HepG2 (cell line): ENCODE results near the gene ANKS4B. TPM values are rescaled to one million over a fixed set of nuclear protein-coding genes. Genes with fewer than 3 reads are reported as not detected.
A peak's percentile ranks its signal among the peaks of the same experiment; 100 is the strongest.

Experiments used
- IKZF4 ChIP-seq: sonication (generic); formaldehyde crosslinking; IDR thresholded peaks from 2 replicates; pipeline ENCODE4 v1.5.1; 2020; ENCODE audit warnings: borderline replicate concordance, mild to moderate bottlenecking, low read depth, missing genetic modification reagents; ENCODE audit errors: not compliant biosample characterization
- MATR3 ChIP-seq: sonication (generic); formaldehyde crosslinking; IDR thresholded peaks from 2 replicates; pipeline ENCODE4 v1.4.0; 2020; ENCODE audit warnings: missing genetic modification reagents
- MTF1 ChIP-seq: sonication (generic); formaldehyde crosslinking; IDR thresholded peaks from 2 replicates; pipeline ENCODE4 v1.5.0; 2020; ENCODE audit warnings: missing genetic modification reagents
- POLR2AphosphoS2 ChIP-seq: IDR thresholded peaks from 2 replicates; pipeline ENCODE4 v1.6.1; 2011; ENCODE audit warnings: low read depth, low read length, improper control_type of control experiment
- POLR2G ChIP-seq: fragments of 200-400 bp; formaldehyde crosslinking; IDR thresholded peaks from 2 replicates; pipeline ENCODE4 v1.6.1; 2018; ENCODE audit warnings: mild to moderate bottlenecking, low read depth, low read length, moderate library complexity
- PRDM10 ChIP-seq: sonication (generic); formaldehyde crosslinking; IDR thresholded peaks from 2 replicates; pipeline ENCODE4 v1.4.0; 2020; ENCODE audit warnings: low read depth, missing genetic modification reagents
- RXRA ChIP-seq: sonication (generic); formaldehyde crosslinking; IDR thresholded peaks from 2 replicates; pipeline ENCODE4 v1.5.1; 2020; ENCODE audit warnings: missing genetic modification reagents
- SP5 ChIP-seq: IDR thresholded peaks from 2 replicates; pipeline ENCODE4 v1.6.1; 2016; ENCODE audit warnings: low read depth, borderline replicate concordance
- TBX3 ChIP-seq: fragments of 450-650 bp; IDR thresholded peaks from 2 replicates; pipeline ENCODE4 v1.6.1; 2017; ENCODE audit warnings: antibody characterized with exemption, mild to moderate bottlenecking, inconsistent platforms, borderline replicate concordance
- ZNF333 ChIP-seq: sonication (generic); formaldehyde crosslinking; IDR thresholded peaks from 2 replicates; pipeline ENCODE4 v1.4.0; 2020; ENCODE audit warnings: mild to moderate bottlenecking, missing genetic modification reagents, borderline replicate concordance
- ZNF543 ChIP-seq: sonication (generic); formaldehyde crosslinking; IDR thresholded peaks from 2 replicates; pipeline ENCODE4 v1.4.0; 2020; ENCODE audit warnings: mild to moderate bottlenecking, missing genetic modification reagents
- polyA plus RNA-seq, 8 experiments: library from polyadenylated mRNA; depleted of rRNA in 3 of 8; stranded (reverse) in 7 of 8; unstranded in 1 of 8; fragments of >200 nt; fragmentation: Illumina TruSeq in 4 of 8; extraction: Trizol in 4 of 8; gene quantifications; 2 replicates each; pipeline versions ENCODE4 v1.2.1 to v1.2.3, GENCODE V29; 2011 to 2016; ENCODE audit warnings: low read depth in 4 of 8, missing spikeins in 1 of 8, mixed read lengths in 1 of 8; ENCODE audit not compliant: insufficient read depth in 1 of 8
- total RNA-seq, 5 experiments: library from RNA; depleted of rRNA; stranded (reverse); fragments of >200 nt; fragmentation: Illumina TruSeq; extraction: Trizol; gene quantifications; 2 replicates each; pipeline ENCODE4 v1.2.3, GENCODE V29; 2016; ENCODE audit warnings: low read depth in 1 of 5
- TF ChIP-seq, protein P1 (sequence below): sonication (generic); formaldehyde crosslinking; IDR thresholded peaks from 2 replicates; pipeline ENCODE4 v1.8.0; 2022; ENCODE audit warnings: mild to moderate bottlenecking, missing genetic modification reagents, moderate library complexity
- TF ChIP-seq, protein P2 (sequence below): fragments of 450-650 bp; IDR thresholded peaks from 2 replicates; pipeline ENCODE4 v1.6.1; 2016
- TF ChIP-seq, protein P3 (sequence below): sonication (generic); formaldehyde crosslinking; IDR thresholded peaks from 2 replicates; pipeline ENCODE4 v1.8.1; 2022; ENCODE audit warnings: low read depth, mild to moderate bottlenecking, missing genetic modification reagents
- TF ChIP-seq, protein P4 (sequence below): sonication (generic); formaldehyde crosslinking; IDR thresholded peaks from 2 replicates; pipeline ENCODE4 v1.4.0; 2020; ENCODE audit warnings: mild to moderate bottlenecking, missing genetic modification reagents, borderline replicate concordance

ANKS4B gene
- total and polyA plus RNA-seq, 2 of the 13 experiments (the other 11 are each of a cell fraction or from before 2014, with no cell fraction given): 6.5 to 30.0 TPM

DNA sequence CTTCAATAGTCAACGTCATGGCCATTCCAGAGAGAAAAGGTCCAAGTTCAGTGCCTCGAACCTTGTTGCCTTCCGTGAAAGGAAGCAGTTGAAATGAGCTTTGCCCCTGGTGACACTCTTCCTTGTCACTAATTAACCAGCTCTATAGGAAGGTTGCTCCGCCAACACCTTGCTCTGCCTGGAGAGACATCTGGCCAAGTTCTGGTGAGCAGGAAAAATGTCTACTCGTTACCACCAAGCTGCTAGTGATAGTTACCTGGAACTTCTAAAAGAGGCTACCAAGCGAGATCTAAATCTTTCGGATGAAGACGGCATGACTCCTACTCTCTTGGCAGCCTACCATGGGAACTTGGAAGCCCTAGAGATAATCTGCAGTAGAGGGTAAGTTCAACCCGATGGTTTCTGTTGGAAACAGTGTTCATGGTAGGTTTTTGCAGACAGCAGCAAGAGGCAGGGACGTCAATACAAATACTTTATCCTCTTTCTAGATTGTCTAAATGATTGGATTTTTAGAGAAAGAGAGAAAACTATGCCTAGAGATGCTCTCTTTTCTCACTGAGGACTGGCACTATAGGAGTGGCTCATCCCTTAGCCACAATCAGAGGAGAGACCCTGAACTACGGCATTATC, at the start of gene ANKS4B (continued):
- TF ChIP-seq PRDM10 (CRISPR knock-in tag) (peak; percentile 78; the same call in 1 of the 2 replicates), ZNF543 (CRISPR knock-in tag) (no peak), MTF1 (no peak), ZNF333 (CRISPR knock-in tag) (peak; percentile 56; the same call in 1 of the 2 replicates), POLR2AphosphoS2 (no peak), RXRA (CRISPR knock-in tag) (peak; percentile 97; the same call in 1 of the 2 replicates), TBX3 (peak; percentile 88; the same call in 1 of the 2 replicates), SP5 (CRISPR knock-in tag) (peak; percentile 72), MATR3 (CRISPR knock-in tag) (no peak), IKZF4 (no peak), POLR2G (peak; percentile 95)
- TF ChIP-seq, protein P1, sequence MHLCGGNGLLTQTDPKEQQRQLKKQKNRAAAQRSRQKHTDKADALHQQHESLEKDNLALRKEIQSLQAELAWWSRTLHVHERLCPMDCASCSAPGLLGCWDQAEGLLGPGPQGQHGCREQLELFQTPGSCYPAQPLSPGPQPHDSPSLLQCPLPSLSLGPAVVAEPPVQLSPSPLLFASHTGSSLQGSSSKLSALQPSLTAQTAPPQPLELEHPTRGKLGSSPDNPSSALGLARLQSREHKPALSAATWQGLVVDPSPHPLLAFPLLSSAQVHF (CRISPR knock-in tag): no peak
- TF ChIP-seq, protein P2, sequence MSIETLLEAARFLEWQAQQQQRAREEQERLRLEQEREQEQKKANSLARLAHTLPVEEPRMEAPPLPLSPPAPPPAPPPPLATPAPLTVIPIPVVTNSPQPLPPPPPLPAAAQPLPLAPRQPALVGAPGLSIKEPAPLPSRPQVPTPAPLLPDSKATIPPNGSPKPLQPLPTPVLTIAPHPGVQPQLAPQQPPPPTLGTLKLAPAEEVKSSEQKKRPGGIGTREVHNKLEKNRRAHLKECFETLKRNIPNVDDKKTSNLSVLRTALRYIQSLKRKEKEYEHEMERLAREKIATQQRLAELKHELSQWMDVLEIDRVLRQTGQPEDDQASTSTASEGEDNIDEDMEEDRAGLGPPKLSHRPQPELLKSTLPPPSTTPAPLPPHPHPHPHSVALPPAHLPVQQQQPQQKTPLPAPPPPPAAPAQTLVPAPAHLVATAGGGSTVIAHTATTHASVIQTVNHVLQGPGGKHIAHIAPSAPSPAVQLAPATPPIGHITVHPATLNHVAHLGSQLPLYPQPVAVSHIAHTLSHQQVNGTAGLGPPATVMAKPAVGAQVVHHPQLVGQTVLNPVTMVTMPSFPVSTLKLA: no peak
- TF ChIP-seq, protein P3, sequence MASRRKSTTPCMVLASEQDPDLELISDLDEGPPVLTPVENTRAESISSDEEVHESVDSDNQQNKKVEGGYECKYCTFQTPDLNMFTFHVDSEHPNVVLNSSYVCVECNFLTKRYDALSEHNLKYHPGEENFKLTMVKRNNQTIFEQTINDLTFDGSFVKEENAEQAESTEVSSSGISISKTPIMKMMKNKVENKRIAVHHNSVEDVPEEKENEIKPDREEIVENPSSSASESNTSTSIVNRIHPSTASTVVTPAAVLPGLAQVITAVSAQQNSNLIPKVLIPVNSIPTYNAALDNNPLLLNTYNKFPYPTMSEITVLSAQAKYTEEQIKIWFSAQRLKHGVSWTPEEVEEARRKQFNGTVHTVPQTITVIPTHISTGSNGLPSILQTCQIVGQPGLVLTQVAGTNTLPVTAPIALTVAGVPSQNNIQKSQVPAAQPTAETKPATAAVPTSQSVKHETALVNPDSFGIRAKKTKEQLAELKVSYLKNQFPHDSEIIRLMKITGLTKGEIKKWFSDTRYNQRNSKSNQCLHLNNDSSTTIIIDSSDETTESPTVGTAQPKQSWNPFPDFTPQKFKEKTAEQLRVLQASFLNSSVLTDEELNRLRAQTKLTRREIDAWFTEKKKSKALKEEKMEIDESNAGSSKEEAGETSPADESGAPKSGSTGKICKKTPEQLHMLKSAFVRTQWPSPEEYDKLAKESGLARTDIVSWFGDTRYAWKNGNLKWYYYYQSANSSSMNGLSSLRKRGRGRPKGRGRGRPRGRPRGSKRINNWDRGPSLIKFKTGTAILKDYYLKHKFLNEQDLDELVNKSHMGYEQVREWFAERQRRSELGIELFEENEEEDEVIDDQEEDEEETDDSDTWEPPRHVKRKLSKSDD (CRISPR knock-in tag): no peak
- TF ChIP-seq, protein P4, sequence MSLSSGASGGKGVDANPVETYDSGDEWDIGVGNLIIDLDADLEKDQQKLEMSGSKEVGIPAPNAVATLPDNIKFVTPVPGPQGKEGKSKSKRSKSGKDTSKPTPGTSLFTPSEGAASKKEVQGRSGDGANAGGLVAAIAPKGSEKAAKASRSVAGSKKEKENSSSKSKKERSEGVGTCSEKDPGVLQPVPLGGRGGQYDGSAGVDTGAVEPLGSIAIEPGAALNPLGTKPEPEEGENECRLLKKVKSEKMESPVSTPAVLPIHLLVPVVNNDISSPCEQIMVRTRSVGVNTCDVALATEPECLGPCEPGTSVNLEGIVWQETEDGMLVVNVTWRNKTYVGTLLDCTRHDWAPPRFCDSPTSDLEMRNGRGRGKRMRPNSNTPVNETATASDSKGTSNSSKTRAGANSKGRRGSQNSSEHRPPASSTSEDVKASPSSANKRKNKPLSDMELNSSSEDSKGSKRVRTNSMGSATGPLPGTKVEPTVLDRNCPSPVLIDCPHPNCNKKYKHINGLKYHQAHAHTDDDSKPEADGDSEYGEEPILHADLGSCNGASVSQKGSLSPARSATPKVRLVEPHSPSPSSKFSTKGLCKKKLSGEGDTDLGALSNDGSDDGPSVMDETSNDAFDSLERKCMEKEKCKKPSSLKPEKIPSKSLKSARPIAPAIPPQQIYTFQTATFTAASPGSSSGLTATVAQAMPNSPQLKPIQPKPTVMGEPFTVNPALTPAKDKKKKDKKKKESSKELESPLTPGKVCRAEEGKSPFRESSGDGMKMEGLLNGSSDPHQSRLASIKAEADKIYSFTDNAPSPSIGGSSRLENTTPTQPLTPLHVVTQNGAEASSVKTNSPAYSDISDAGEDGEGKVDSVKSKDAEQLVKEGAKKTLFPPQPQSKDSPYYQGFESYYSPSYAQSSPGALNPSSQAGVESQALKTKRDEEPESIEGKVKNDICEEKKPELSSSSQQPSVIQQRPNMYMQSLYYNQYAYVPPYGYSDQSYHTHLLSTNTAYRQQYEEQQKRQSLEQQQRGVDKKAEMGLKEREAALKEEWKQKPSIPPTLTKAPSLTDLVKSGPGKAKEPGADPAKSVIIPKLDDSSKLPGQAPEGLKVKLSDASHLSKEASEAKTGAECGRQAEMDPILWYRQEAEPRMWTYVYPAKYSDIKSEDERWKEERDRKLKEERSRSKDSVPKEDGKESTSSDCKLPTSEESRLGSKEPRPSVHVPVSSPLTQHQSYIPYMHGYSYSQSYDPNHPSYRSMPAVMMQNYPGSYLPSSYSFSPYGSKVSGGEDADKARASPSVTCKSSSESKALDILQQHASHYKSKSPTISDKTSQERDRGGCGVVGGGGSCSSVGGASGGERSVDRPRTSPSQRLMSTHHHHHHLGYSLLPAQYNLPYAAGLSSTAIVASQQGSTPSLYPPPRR (CRISPR knock-in tag): peak; percentile 92
